IPS DF 6.9 (cell line): Measurements from ENCODE around the gene HECTD4.
"Not testable (repeated sequence)": the region's sequence is repeated elsewhere in the genome, so short reads cannot be mapped to it uniquely, and the experiment has no call there.

Experiments
- DNase-seq: peaks from one replicate; pipeline ENCODE4 v3.0.0-alpha.2; 2013; ENCODE audit warnings: low read depth, low spot score
- H3K27ac ChIP-seq: one replicate; pipeline ENCODE4 v1.5.1; 2013; ENCODE audit warnings: low read length, control low read depth
- H3K27me3 ChIP-seq: 2 replicates; pipeline ENCODE4 v1.6.1; 2013; ENCODE audit warnings: mild to moderate bottlenecking, low read length; ENCODE audit not compliant: control insufficient read depth, insufficient read depth
- H3K36me3 ChIP-seq: 2 replicates; pipeline ENCODE4 v1.6.1; 2013; ENCODE audit warnings: low read length; ENCODE audit not compliant: control insufficient read depth, insufficient read depth
- H3K4me1 ChIP-seq: 2 replicates; pipeline ENCODE4 v1.6.1; 2013; ENCODE audit warnings: low read length; ENCODE audit not compliant: control insufficient read depth, insufficient read depth
- H3K4me3 ChIP-seq: 2 replicates; pipeline ENCODE4 v1.5.1; 2013; ENCODE audit warnings: mild to moderate bottlenecking, low read length
- H3K9me3 ChIP-seq: 2 replicates; pipeline ENCODE4 v1.6.1; 2013; ENCODE audit warnings: low read length, inconsistent platforms; ENCODE audit not compliant: control insufficient read depth, insufficient read depth
- WGBS: extraction: QIAGEN DNeasy Blood & Tissue Kit; methylation state at CpG from one replicate; pipeline ENCODE4 v1.1.7; 2013; ENCODE audit warnings: mixed read lengths, missing lambda C conversion rate; ENCODE audit not compliant: insufficient read length, insufficient coverage; 5-methylcytosine and 5-hydroxymethylcytosine counted together

Gene HECTD4

DNA sequence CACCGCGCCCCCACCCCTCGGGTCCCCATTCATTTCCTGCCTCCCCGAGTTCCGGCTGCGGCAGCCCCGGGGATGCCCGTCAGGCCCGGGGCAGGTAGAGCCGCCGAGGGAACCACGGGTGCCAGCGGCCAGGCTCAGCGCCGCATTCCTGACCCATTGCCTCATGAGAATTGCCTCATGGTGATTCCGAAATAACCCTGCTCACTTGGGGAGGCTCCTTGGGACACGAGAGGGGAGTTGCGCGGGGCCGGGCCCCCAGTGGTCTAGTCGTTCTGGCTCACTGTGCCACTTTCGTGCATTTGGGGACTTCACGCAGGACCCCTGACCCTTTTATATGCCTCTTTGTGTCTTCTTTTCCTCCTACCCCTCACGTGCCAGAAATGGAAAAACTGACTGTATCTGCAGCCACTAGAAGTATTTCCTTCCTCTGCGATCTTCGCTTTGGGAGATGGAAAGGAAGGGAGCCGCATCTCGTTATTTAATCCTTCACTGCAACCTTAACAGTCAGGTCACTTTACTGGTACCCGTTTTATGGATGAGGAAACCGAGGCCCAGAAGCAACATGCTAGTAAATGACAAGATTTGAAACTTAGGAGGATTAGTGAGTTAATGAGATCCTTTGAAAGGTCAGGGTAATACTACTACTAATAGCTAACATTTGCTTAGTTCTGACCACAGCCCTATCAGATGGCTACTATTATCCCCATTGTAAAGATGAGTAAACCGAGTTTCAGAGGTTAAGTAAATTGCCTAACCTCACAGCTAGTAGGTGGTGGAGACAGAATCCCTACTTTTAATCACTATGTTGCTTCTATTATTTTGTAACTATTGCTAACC, 37.3 kb upstream of the HECTD4 start:
- H3K4me1 ChIP-seq, result no peaks in the 10 kb centered on the region
- WGBS, result no CpG with 5 or more reads among the region's 31 CpGs
- no peaks in the 10 kb centered on the region for H3K27me3 ChIP-seq
- DNase-seq, result no peak
- H3K4me3 ChIP-seq, result peak overlapping the region; percentile 83
- no peak overlapping the region for H3K27ac ChIP-seq
- H3K36me3 ChIP-seq, result no peaks in the 10 kb centered on the region
- H3K9me3 ChIP-seq, result no peaks in the 10 kb centered on the region

DNA sequence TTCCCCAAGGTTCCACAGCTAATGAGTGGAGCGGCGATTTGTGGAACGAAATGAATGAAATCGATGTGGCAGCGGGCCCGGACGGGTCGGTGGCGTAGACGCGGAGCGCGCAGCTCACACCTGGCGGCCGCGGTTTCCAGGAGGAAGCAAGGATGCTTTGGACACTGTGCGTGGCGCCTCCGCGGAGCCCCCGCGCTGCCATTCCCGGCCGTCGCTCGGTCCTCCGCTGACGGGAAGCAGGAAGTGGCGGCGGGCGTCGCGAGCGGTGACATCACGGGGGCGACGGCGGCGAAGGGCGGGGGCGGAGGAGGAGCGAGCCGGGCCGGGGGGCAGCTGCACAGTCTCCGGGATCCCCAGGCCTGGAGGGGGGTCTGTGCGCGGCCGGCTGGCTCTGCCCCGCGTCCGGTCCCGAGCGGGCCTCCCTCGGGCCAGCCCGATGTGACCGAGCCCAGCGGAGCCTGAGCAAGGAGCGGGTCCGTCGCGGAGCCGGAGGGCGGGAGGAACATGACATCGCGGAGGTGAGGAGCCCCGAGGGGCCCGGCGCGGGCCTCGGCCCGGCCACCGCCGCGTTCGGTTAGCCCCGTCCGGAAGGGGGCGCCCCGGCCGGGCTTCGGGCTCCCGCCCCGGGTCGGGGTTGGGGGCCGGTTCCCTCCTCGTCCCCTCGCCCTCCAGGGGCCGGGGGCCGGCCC, 36.5 kb upstream of the HECTD4 start, which contains the start of gene PTPN11:
PTPN11 (plus strand) TSS at position 340 of the 689 bp plus-strand sequence; CDS start at position 505, 165 bp downstream.
- DNase-seq, result no peak
- no peaks in the 10 kb centered on the region for H3K27me3 ChIP-seq
- WGBS, result no CpG with 5 or more reads among the region's 89 CpGs
- no peaks in the 10 kb centered on the region for H3K36me3 ChIP-seq
- H3K4me3 ChIP-seq, result peak within 1 kb of the TSS; percentile 83
- no peaks in the 10 kb centered on the region for H3K4me1 ChIP-seq
- H3K9me3 ChIP-seq, result no peaks in the 10 kb centered on the region
- H3K27ac ChIP-seq, result no peak within 1 kb of the TSS

DNA sequence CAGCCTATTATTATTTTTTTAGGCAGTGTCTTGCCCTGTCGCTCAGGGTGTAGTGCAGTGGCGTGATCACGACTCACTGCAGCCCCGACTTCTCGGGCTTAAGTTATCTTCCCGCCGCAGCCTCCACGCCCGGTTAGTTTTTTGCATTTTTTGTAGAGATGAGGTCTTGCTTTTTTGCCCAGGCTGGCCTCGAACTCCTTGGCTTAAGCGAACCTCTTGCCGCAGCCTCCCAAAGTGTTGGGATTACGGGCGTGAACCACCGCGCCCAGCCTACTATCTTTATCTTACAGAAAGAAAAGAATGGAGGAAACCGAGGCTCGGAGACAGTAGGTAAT, 36.0 kb upstream of the HECTD4 start:
- DNase-seq, result no peak
- H3K4me1 ChIP-seq, result no peaks in the 10 kb centered on the region
- no CpG with 5 or more reads among the region's 18 CpGs for WGBS
- no peaks in the 10 kb centered on the region for H3K9me3 ChIP-seq
- no peak overlapping the region for H3K27ac ChIP-seq
- H3K27me3 ChIP-seq, result no peaks in the 10 kb centered on the region
- peak overlapping the region; percentile 83; the same call in 1 of the 2 replicates for H3K4me3 ChIP-seq
- H3K36me3 ChIP-seq, result no peaks in the 10 kb centered on the region

DNA sequence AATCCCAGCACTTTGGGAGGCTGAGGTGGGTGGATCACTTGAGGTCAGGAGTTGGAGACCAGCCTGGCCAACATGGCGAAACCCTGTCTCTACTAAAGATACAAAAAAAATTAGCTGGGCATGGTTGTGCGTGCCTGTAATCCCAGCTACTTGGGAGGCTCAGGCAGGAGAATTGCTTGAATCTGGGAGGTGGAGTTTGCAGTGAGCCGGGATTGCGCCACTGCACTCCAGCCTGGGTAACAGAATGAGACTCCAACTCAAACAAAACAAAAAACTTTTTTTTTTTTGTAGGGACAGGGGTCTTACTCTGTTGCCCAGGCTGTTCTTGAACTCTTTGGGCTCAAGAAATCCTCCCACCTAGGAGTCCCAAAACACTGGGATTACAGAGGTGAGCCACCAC, 33.2 kb upstream of the HECTD4 start:
- WGBS, result no CpG with 5 or more reads among the region's 4 CpGs
- not testable (repeated sequence) for DNase-seq, H3K9me3 ChIP-seq, H3K4me3 ChIP-seq, H3K27me3 ChIP-seq, H3K27ac ChIP-seq, H3K36me3 ChIP-seq, H3K4me1 ChIP-seq

DNA sequence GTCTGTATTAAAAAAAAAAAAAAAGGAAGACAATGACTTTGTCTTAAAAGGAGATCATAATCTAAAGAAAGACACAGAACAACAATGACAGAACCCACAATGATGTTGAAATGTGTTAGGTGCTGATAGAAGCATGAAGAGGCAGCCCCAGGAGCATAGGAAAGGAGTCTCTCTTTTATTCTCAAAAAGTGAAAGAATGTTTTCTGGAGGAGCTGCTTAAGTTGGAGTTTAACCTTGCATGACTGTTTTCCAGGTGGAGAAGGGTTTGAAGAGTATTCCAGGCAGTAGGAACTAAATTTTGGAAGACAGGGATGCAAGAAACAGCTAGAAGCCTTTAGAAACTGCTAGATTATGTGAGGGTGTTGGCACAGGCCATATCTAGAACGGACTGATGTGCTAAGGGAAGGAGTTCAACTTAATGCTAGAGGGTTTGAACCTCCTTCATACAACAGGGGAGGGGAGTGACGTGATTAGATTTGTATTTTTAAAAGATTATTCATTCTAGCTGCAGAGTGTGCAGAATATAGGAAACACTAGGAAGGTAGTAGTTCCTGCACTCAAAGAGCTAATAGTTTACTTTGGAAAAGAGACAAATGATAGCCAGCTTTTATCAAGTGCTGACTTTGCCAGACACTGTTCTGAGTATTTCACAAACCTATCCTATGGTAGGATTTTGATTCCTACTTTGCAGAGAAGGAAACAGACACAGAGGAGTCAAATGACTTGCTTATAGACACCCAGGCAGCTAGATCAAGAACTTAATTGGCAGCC, 31.8 kb upstream of the HECTD4 start:
- Histone ChIP-seq H3K4me1 (no peaks in the 10 kb centered on the region), H3K9me3 (no peaks in the 10 kb centered on the region), H3K36me3 (no peaks in the 10 kb centered on the region), H3K4me3 (no peak overlapping the region), H3K27me3 (no peaks in the 10 kb centered on the region), H3K27ac (no peak overlapping the region)
- no CpG with 5 or more reads among the region's 2 CpGs for WGBS
- no peak for DNase-seq

DNA sequence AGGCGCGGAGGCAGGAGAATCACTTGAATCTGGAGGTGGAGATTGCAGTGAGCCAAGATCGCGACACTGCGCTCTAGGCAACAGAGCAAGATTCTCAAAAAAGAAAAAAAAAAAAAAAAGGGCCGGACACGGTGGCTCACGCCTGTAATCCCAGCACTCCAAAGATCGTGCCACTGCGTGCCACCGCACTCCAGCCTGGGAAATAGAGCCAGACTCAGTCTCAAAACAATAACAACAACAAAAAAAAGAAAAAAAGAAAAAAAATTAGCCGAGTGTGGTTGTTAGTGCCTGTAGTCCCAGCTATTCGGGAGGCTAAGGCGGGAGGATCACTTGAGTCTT, 27.6 kb upstream of the HECTD4 start:
- Histone ChIP-seq H3K27ac (no peak overlapping the region), H3K4me1 (no peaks in the 10 kb centered on the region), H3K36me3 (peaks cover 23% of the 10 kb centered on the region; the same call in 1 of the 2 replicates), H3K9me3 (no peaks in the 10 kb centered on the region), H3K27me3 (no peaks in the 10 kb centered on the region), H3K4me3 (no peak overlapping the region)
- no CpG with 5 or more reads among the region's 14 CpGs for WGBS
- DNase-seq, result no peak

DNA sequence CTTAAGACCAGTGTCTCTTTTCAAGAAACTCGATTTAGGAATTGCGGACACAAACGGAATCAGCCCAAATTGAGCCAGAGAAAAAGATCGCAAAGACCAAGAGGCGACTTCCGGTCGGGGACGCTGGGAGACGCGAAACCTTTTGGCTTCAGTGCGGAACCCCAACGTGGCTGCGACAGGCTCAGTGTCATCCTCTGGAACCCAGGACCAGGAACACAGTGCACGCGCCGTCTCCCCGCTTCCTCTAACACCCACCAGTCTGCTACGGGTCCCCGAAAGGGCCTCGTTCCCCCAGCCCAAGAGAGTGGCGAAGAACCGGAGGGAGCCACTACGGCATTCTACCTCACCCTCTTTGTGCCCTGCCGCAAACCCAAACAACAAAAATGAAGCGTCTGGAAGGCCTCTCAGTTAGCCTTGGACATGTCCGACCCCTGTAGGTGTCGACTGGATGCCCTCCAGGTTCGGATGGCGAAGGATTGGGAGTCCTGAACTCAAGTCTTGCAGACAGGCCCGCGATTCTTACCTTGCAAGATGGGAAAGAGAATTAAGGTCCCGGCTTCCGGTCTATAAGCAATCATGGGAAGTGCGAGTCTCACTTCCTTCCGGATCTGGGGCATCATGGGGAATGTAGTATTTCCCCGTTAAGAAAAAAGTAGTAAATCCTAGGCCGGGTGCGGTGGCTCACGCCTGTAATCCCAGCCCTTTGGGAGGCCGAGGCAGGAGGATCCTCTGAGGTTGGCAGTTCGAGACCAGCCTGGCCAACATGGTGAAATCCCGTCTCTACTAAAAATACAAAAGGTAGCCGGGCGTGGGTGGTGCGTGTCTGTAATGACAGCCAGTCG, 27.1 kb upstream of the HECTD4 start, which contains the start of gene RPL6:
RPL6 (minus strand) TSS at position 542 of the 842 bp plus-strand sequence. CDS start 949 bp downstream, outside the sequence.
- DNase-seq, result peak; percentile 78
- Histone ChIP-seq H3K4me1 (no peaks in the 10 kb centered on the region), H3K4me3 (peak within 1 kb of the TSS; percentile 86), H3K27ac (no peak within 1 kb of the TSS), H3K9me3 (no peaks in the 10 kb centered on the region), H3K36me3 (peaks cover 29% of the 10 kb centered on the region; the same call in 1 of the 2 replicates), H3K27me3 (no peaks in the 10 kb centered on the region)
- no CpG with 5 or more reads among the region's 46 CpGs for WGBS

DNA sequence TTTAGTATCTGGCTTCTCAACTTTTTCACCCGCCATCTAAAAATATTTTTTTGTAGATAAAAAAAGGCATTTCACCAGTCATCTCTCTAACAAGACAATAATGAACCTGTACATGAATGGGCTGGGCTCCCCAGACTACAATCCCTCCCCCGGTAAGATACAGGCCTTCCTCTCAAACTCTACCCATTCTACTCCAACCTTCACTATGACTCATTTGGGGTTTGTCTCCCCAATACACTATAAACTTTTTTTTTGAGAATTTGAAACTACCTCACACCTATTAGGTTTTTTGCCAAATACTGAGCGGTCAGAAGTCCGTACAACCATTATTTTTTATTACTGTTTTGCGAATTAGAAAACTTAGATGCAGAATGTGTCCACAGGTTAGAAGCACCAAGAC, 26.4 kb upstream of the HECTD4 start:
- Histone ChIP-seq H3K4me1 (no peaks in the 10 kb centered on the region), H3K9me3 (no peaks in the 10 kb centered on the region), H3K27me3 (no peaks in the 10 kb centered on the region), H3K36me3 (peaks cover 31% of the 10 kb centered on the region; the same call in 1 of the 2 replicates), H3K27ac (no peak overlapping the region), H3K4me3 (peak overlapping the region; percentile 86; the same call in 1 of the 2 replicates)
- no CpG with 5 or more reads among the region's 5 CpGs for WGBS
- no peak for DNase-seq

DNA sequence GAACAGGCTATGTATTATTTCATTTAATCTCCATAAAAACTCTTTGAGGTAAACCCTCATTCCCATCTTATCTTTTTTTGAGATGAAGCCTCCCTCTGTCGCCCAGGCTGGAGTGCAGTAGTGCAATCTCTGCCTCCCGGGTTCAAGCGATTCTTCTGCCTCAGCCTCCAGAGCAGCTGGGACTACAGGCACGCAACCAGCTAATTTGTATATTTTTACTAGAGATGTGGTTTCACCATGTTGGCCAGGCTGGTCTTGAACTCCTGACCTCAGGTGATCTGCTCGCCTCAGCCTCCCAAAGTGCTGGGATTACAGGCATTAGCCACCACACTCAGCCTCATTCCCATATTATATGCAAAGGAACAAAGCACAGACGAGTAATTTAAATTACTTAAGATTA, 25.5 kb upstream of the HECTD4 start:
- no CpG with 5 or more reads among the region's 6 CpGs for WGBS
- not testable (repeated sequence) for H3K27me3 ChIP-seq, H3K9me3 ChIP-seq, H3K27ac ChIP-seq, H3K4me3 ChIP-seq, DNase-seq, H3K4me1 ChIP-seq
- peaks cover 31% of the 10 kb centered on the region; the same call in 1 of the 2 replicates for H3K36me3 ChIP-seq
